Heart left ventricle (tissue), 16 donors: ENCODE measurements around the gene GALK2. TPM values are rescaled to one million over a fixed set of nuclear protein-coding genes. Genes with fewer than 3 reads are reported as not detected.
"Not testable (repeated sequence)": the region's sequence is repeated elsewhere in the genome, so short reads cannot be mapped to it uniquely, and the experiment has no call there.

ENCODE experiments used
- ATAC-seq, 4 donors: fragments of 200-7000 bp; cut with Tn5 transposase; one replicate each; pipeline ENCODE4 v1.9.1; 2020 to 2022; ENCODE audit warnings: moderate library complexity in 4 of 4, mild to moderate bottlenecking in 3 of 4, moderate number of reproducible peaks in 1 of 4
- DNase-seq, 5 donors: peaks; one replicate each; pipeline ENCODE4 v3.0.0-alpha.2; 2020
- H3K27ac ChIP-seq, 12 donors: fragments of 200-600 bp; sonication (generic) in 4 of 12; one replicate each; pipeline versions ENCODE4 v1.5.0 to v1.8.0; 2016 to 2022; ENCODE audit warnings: mild to moderate bottlenecking in 2 of 12
- H3K27me3 ChIP-seq, 9 donors: fragments of 200-600 bp; sonication (generic) in 2 of 9; one replicate each; pipeline versions ENCODE4 v1.5.1 to v1.8.0; 2016 to 2022; ENCODE audit warnings: mild to moderate bottlenecking in 3 of 9
- H3K36me3 ChIP-seq, 9 donors: fragments of 200-600 bp; sonication (generic) in 2 of 9; one replicate each; pipeline versions ENCODE4 v1.5.0 to v1.8.0; 2018 to 2022; ENCODE audit warnings: mild to moderate bottlenecking in 2 of 9
- H3K4me1 ChIP-seq, 12 donors: fragments of 200-600 bp; sonication (generic) in 4 of 12; one replicate each; pipeline versions ENCODE4 v1.5.0 to v1.8.0; 2016 to 2022; ENCODE audit warnings: mild to moderate bottlenecking in 3 of 12
- H3K4me3 ChIP-seq, 12 donors: fragments of 200-600 bp; sonication (generic) in 4 of 12; one replicate each; pipeline versions ENCODE4 v1.5.0 to v1.8.0; 2017 to 2022; ENCODE audit warnings: mild to moderate bottlenecking in 9 of 12, moderate library complexity in 4 of 12
- H3K9me3 ChIP-seq, 12 donors: fragments of 200-600 bp; sonication (generic) in 4 of 12; one replicate each; pipeline versions ENCODE4 v1.5.0 to v1.8.0; 2016 to 2022; ENCODE audit warnings: mild to moderate bottlenecking in 1 of 12
- POLR2A ChIP-seq, 2 donors: fragments of 450-650 bp; IDR thresholded peaks; one replicate each; pipeline ENCODE4 v1.6.1; 2017; ENCODE audit warnings: antibody characterized with exemption in 2 of 2, mild to moderate bottlenecking in 2 of 2, moderate library complexity in 2 of 2
- WGBS, 4 donors: extraction: QIAGEN DNeasy Blood & Tissue Kit in 2 of 4; methylation state at CpG; one replicate each; pipeline versions ENCODE4 v1.1.5 to v1.1.7; 2013 to 2018; 5-methylcytosine and 5-hydroxymethylcytosine counted together
- intact Hi-C, 10 donors: fragments of 100-400 bp; cut with DNase I; formaldehyde crosslinking; loops; one replicate each; pipeline versions ENCODE4 v1.11.1 to v1.14.2; 2022
- polyA plus RNA-seq, 2 donors: library from polyadenylated mRNA; stranded (reverse); fragments of 200-250 nt; gene quantifications; one replicate each; pipeline ENCODE4 v1.2.3, GENCODE V29; 2013
- total RNA-seq, 9 donors: library from RNA; depleted of rRNA in 2 of 9; stranded (reverse); fragments of >200 nt in 2 of 9; fragmentation: NEBNext Ultra II Directional in 3 of 9; extraction: Animal tissue kit (Norgen Biotek cat#: 25700) in 3 of 9; gene quantifications; one replicate each; pipeline versions ENCODE4 v1.1.0 to v1.2.4, GENCODE V29; 2016 to 2023
- TF ChIP-seq, protein P1 (sequence below), 12 donors: fragments of 200-600 bp; sonication (generic) in 4 of 12; IDR thresholded peaks; one replicate each; pipeline versions ENCODE4 v1.5.0 to v1.8.0; 2018 to 2022; ENCODE audit warnings: antibody characterized with exemption in 12 of 12, mild to moderate bottlenecking in 5 of 12
- donor health status: ischemic (EF 13 %, LVEDD 7.1; RV severe dilation, severe dysfunction).
- donor health status: healthy with polysubstance abuse.
- donor health status: DM: no; HTN: yes; CAD: no.
- donor health status: DM: no; HTN: no; CAD: no.
- donor health status: ischemic (EF 25% LVEDD 6.9; RV normal size, moderate dysfunction).
- donor health status: ischemic (EF 25% LVEDD 5.7; RV mildly dilated, moderate dysfunction).
- donor health status: healthy.
- donor health status: DM: yes; HTN: yes; CAD: no.
- donor health status: ischemic (EF 35%, LVEDD 5.7; RV mildly dilated, moderate dysfunction).
- donor health status: nonischemic (EF 11% LVEDD 7.7; RV severe dilation, severe dysfunction).
- donor health status: DM: yes; HTN: yes; CAD: no.
- donor health status: PGD.
- donor health status: ischemic (EF 29% LVEDD 5.4; RV normal size, mild dysfunction).
- donor health status: nonischemic (EF 23%, LVEDD 6.1; RV moderate dilation, normal function).

Gene GALK2
- total and polyA plus RNA-seq, 11 donors = 8.3 to 55.3 (median 35.2) TPM

DNA sequence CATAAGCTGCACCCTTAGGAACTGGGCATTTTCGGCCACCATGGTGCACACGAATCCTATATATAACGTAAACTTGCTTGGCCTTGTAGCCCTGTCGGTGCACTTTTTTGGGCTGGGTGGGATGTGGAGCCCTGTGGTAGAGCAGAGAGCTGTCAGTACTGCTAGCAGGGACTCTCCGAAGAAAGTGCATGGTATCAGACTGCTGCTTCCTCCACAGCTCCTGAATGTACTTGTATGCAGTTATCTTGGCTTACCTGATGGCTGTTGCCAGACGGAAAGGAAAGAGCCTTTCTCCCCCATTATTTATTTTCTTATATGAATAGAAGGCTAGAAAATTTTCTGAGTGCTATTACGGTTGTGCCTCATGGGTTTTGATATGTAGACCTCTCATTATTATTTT, 8.4 kb downstream of the GALK2 start:
- 85 to 95% (median 91%) methylated on average over 7 of the region's 7 CpGs for WGBS, 4 donors
- no peaks in the 10 kb centered on the region for H3K36me3 ChIP-seq
- peaks cover 0 to 11% (median 0%) of the 10 kb centered on the region in 12 donors for H3K4me1 ChIP-seq
- H3K27ac ChIP-seq = no peak overlapping the region
- ATAC-seq (no peak), DNase-seq (no peak)
- H3K27me3 ChIP-seq = no peaks in the 10 kb centered on the region
- H3K4me3 ChIP-seq = no peak overlapping the region
- no peak for TF ChIP-seq POLR2A (IDR thresholded peaks at IDR 0.05)
- TF ChIP-seq, protein P1, sequence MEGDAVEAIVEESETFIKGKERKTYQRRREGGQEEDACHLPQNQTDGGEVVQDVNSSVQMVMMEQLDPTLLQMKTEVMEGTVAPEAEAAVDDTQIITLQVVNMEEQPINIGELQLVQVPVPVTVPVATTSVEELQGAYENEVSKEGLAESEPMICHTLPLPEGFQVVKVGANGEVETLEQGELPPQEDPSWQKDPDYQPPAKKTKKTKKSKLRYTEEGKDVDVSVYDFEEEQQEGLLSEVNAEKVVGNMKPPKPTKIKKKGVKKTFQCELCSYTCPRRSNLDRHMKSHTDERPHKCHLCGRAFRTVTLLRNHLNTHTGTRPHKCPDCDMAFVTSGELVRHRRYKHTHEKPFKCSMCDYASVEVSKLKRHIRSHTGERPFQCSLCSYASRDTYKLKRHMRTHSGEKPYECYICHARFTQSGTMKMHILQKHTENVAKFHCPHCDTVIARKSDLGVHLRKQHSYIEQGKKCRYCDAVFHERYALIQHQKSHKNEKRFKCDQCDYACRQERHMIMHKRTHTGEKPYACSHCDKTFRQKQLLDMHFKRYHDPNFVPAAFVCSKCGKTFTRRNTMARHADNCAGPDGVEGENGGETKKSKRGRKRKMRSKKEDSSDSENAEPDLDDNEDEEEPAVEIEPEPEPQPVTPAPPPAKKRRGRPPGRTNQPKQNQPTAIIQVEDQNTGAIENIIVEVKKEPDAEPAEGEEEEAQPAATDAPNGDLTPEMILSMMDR (IDR thresholded peaks at IDR 0.05) = no peak
- intact Hi-C loops = no loop called here
- H3K9me3 ChIP-seq = peaks cover 0 to 3% (median 0%) of the 10 kb centered on the region in 12 donors

DNA sequence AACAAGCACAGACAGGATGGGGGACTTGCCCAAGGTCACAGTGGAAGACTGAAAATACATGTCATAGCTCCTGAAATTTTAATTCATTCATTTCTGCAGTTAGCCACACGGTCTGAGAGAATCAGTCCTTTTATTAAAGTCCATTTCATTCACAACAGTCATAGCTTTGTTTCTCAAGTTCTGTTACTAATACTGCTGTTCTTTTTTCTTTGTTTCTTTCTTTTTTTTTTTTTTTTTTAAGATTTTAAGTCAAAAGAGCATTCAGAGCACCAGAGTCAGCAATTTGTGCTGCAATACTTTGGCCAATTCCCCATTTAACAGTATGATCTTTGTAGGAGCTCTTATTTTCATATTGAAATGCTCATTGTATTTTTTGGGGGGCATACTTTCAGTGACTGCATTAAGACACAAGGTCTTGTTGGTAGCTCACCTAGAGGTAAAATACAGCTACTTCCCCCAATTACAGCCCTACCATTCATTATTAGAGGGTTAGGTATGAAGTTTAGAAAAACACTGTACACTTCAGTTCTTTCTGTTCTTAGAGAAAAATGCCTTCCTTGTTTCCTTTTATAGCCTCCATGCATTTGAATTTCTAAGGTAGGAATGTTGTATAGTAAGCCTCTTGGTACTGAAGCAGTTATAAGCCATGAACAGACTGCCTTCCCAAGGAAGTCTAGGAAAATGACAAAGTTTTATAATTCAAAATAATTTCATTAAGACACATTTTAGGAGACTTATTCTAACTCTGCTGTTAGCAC, 9.6 kb downstream of the GALK2 start:
- intact Hi-C loops = no loop called here
- H3K9me3 ChIP-seq = peaks cover 0 to 3% (median 0%) of the 10 kb centered on the region in 12 donors
- DNase-seq (no peak), ATAC-seq (no peak)
- H3K27ac ChIP-seq = no peak overlapping the region
- H3K4me1 ChIP-seq = peaks cover 0 to 10% (median 0%) of the 10 kb centered on the region in 12 donors
- WGBS, 4 donors = 88 to 94% (median 91%) methylated on average over 1 of the region's 1 CpG
- TF ChIP-seq, protein P1 (IDR thresholded peaks at IDR 0.05) = no peak
- no peak for TF ChIP-seq POLR2A (IDR thresholded peaks at IDR 0.05)
- H3K27me3 ChIP-seq = no peaks in the 10 kb centered on the region
- no peaks in the 10 kb centered on the region for H3K36me3 ChIP-seq
- H3K4me3 ChIP-seq = no peak overlapping the region

DNA sequence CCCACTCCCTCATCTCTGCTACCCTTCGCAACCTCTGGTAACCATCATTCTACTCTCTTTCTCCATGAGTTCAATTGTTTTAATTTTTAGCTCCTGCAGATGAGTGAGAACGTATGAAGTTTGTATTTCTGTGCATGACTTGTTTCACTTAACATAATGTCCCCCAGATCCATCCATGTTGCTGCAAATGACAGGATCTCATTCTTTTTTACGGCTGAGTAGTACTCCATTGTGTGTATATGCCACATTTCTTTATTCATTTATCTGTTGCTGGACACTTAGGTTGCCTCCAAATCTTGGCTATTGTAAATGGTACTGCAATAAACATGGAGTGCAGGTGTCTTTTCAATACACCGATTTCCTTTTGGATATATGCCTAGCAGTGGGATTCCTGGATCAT, 12.1 kb downstream of the GALK2 start:
- DNase-seq = no peak
- Histone ChIP-seq H3K27ac (no peak overlapping the region), H3K36me3 (no peaks in the 10 kb centered on the region), H3K4me3 (no peak overlapping the region), H3K9me3 (peaks cover 0 to 11% (median 0%) of the 10 kb centered on the region in 12 donors), H3K27me3 (no peaks in the 10 kb centered on the region), H3K4me1 (no peaks in the 10 kb centered on the region)
- TF ChIP-seq POLR2A (IDR thresholded peaks at IDR 0.05) = no peak
- TF ChIP-seq, protein P1 (IDR thresholded peaks at IDR 0.05) = no peak
- 86 to 91% (median 90%) methylated on average over 4 of the region's 4 CpGs for WGBS, 4 donors
- intact Hi-C loops = no loop called here
- no peak for ATAC-seq

DNA sequence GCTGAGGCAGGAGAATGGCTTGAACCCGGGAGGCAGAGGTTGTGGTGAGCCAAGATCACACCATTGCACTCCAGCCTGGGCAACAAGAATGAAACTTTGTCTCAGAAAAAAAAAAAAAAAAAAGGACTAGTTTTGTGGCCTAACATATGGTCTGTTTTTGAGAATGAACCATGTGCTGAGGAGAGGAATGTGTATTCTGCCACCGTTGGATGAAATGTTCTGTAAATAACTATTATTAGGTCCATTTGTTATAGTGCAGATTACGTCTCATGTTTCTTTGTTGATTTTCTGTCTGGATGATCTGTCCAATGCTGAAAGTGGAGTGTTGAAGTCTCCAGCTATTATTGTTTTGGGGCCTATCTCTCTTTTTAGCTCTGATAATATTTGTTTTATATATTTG, 13.7 kb downstream of the GALK2 start:
- H3K4me3 ChIP-seq, ATAC-seq, H3K36me3 ChIP-seq, H3K4me1 ChIP-seq, H3K27ac ChIP-seq, intact Hi-C loops, H3K27me3 ChIP-seq, DNase-seq: not testable (repeated sequence)
- 74 to 80% (median 77%) methylated on average over 3 of the region's 3 CpGs for WGBS, 4 donors
- peaks cover 0 to 11% (median 0%) of the 10 kb centered on the region in 12 donors for H3K9me3 ChIP-seq
